Adrenal gland (tissue), 12 donors: ENCODE measurements around the gene TUB. TPM values are rescaled to one million over a fixed set of nuclear protein-coding genes. Genes with fewer than 3 reads are reported as not detected.

Experiments
- DNase-seq, 7 donors: peaks; one replicate each; pipeline ENCODE4 v3.0.0-alpha.2; 2019 to 2020
- H3K27ac ChIP-seq, 5 donors: fragments of 200-600 bp; sonication (generic) in 4 of 5; 1 replicate in 3 of 5; 2 replicates in 2 of 5; pipeline versions ENCODE4 v1.5.1 to v1.8.0; 2016 to 2020; ENCODE audit warnings: mild to moderate bottlenecking in 1 of 5
- H3K27me3 ChIP-seq: fragments of 200-600 bp; 2 replicates; pipeline ENCODE4 v1.8.0; 2021
- H3K36me3 ChIP-seq, 2 donors: fragments of 200-600 bp; replicated peaks in 1 of 2; 1 replicate in 1 of 2; 2 replicates in 1 of 2; pipeline versions ENCODE4 v1.5.1 to v1.8.0; 2018 to 2022
- H3K4me1 ChIP-seq, 2 donors: fragments of 200-600 bp; replicated peaks in 1 of 2; 1 replicate in 1 of 2; 2 replicates in 1 of 2; pipeline versions ENCODE4 v1.5.1 to v1.8.0; 2018 to 2021
- H3K4me3 ChIP-seq, 4 donors: fragments of 200-600 bp; sonication (generic) in 3 of 4; one replicate each; pipeline ENCODE4 v1.5.1; 2016 to 2018
- H3K9me3 ChIP-seq, 3 donors: fragments of 200-600 bp; sonication (generic) in 1 of 3; replicated peaks in 1 of 3; 1 replicate in 2 of 3; 2 replicates in 1 of 3; pipeline versions ENCODE4 v1.5.1 to v1.8.0; 2016 to 2021
- CTCF ChIP-seq, 6 experiments: fragments of 450-650 bp in 4 of 6; fragments of 200-600 bp in 2 of 6; sonication (generic) in 1 of 6; IDR thresholded peaks; 1 replicate in 5 of 6; 2 replicates in 1 of 6; pipeline versions ENCODE4 v1.5.1 to v1.8.0; 2016 to 2021; ENCODE audit warnings: antibody characterized with exemption in 6 of 6, mild to moderate bottlenecking in 2 of 6, moderate library complexity in 1 of 6
- POLR2A ChIP-seq, 2 donors: fragments of 450-650 bp; IDR thresholded peaks; one replicate each; pipeline ENCODE4 v1.6.1; 2017; ENCODE audit warnings: antibody characterized with exemption in 2 of 2, mild to moderate bottlenecking in 2 of 2, moderate library complexity in 1 of 2
- WGBS, 4 donors: extraction: QIAGEN DNeasy Blood & Tissue Kit in 2 of 4; methylation state at CpG; one replicate each; pipeline versions ENCODE4 v1.1.5 to v1.1.7; 2013 to 2017; 5-methylcytosine and 5-hydroxymethylcytosine counted together
- intact Hi-C, 2 donors: fragments of 100-400 bp; cut with DNase I; formaldehyde crosslinking; loops; one replicate each; pipeline versions ENCODE4 v1.14.1 to v1.15.0; 2022 to 2023
- polyA plus RNA-seq, 3 donors: library from polyadenylated mRNA; stranded (reverse); fragments of 200-250 nt in 2 of 3; fragments of 350-450 nt in 1 of 3; fragmentation: Illumina TruSeq in 1 of 3; extraction: RNeasy Lipid Tissue Mini Kit (QIAGEN cat#74804) in 1 of 3; gene quantifications; one replicate each; pipeline ENCODE4 v1.2.3, GENCODE V29; 2013 to 2014
- total RNA-seq, 9 donors: library from RNA; depleted of rRNA in 4 of 9; stranded (reverse); fragments of >200 nt in 4 of 9; fragments of 120-200 nt in 1 of 9; fragmentation: NEBNext Ultra II Directional in 1 of 9; extraction: Animal tissue kit (Norgen Biotek cat#: 25700) in 1 of 9; gene quantifications; one replicate each; pipeline versions ENCODE4 v1.1.0 to v1.2.4, GENCODE V29; 2013 to 2023
- donor health status: healthy with polysubstance abuse.
- donor health status: Bipolar disorder and iron deficiency.
- donor health status: DM: yes; HTN: yes; CAD: no.
- donor health status: DM: no; HTN: no; CAD: no.
- donor health status: DM: no; HTN: no; CAD: no.
- donor health status: DM: yes; HTN: yes; CAD: no.

TUB gene
- total and polyA plus RNA-seq, 12 donors, result 2.8 to 26.8 (median 12.0) TPM

- Histone ChIP-seq H3K27ac (no peak overlapping the region), H3K4me3 (no peak overlapping the region), H3K4me1 (no peaks in the 10 kb centered on the region), H3K27me3 (no peaks in the 10 kb centered on the region), H3K36me3 (peaks cover 0 to 32% of the 10 kb centered on the region in 2 donors), H3K9me3 (no peaks in the 10 kb centered on the region)
- no peak for DNase-seq
- 81 to 86% (median 83%) methylated on average over 3 of the region's 3 CpGs for WGBS, 4 donors
- intact Hi-C loops, result no loop called here
- TF ChIP-seq POLR2A (IDR thresholded peaks at IDR 0.05) (no peak), CTCF (IDR thresholded peaks at IDR 0.05) (no peak)
These were observed 24.7 kb downstream of the TUB start for GRCh38 chr11:8105666-8106065.

- Histone ChIP-seq H3K4me1 (no peaks in the 10 kb centered on the region), H3K4me3 (no peak overlapping the region), H3K9me3 (no peaks in the 10 kb centered on the region), H3K27ac (no peak overlapping the region), H3K27me3 (no peaks in the 10 kb centered on the region), H3K36me3 (peaks cover 0 to 22% of the 10 kb centered on the region in 2 donors)
- TF ChIP-seq POLR2A (IDR thresholded peaks at IDR 0.05), result no peak
- no peak for TF ChIP-seq CTCF (IDR thresholded peaks at IDR 0.05)
- WGBS, 4 donors, result 84 to 95% (median 91%) methylated on average over 2 of the region's 2 CpGs
- intact Hi-C loops, result no loop called here
- DNase-seq, result no peak
These were observed 25.7 kb downstream of the TUB start for GRCh38 chr11:8106679-8107078.

GRCh38 chr11:8107642-8108041 lies 26.6 kb downstream of the TUB start:
- Histone ChIP-seq H3K27ac (no peak overlapping the region), H3K27me3 (no peaks in the 10 kb centered on the region), H3K4me1 (no peaks in the 10 kb centered on the region), H3K9me3 (no peaks in the 10 kb centered on the region), H3K36me3 (peaks cover 0 to 17% of the 10 kb centered on the region in 2 donors), H3K4me3 (no peak overlapping the region)
- TF ChIP-seq CTCF (IDR thresholded peaks at IDR 0.05), result no peak
- TF ChIP-seq POLR2A (IDR thresholded peaks at IDR 0.05), result no peak
- intact Hi-C loops, result no loop called here
- no peak for DNase-seq
- 92 to 95% (median 93%) methylated on average over 5 of the region's 5 CpGs for WGBS, 4 donors

GRCh38 chr11:8108421-8108820 lies 27.4 kb downstream of the TUB start:
- intact Hi-C loops, result no loop called here
- H3K9me3 ChIP-seq, result no peaks in the 10 kb centered on the region
- TF ChIP-seq POLR2A (IDR thresholded peaks at IDR 0.05) (no peak), CTCF (IDR thresholded peaks at IDR 0.05) (no peak)
- H3K27ac ChIP-seq, result no peak overlapping the region
- H3K36me3 ChIP-seq, result peaks cover 0 to 16% of the 10 kb centered on the region in 2 donors
- no peak for DNase-seq
- 76 to 84% (median 77%) methylated on average over 2 of the region's 2 CpGs for WGBS, 4 donors
- no peak overlapping the region for H3K4me3 ChIP-seq
- H3K27me3 ChIP-seq, result no peaks in the 10 kb centered on the region
- H3K4me1 ChIP-seq, result no peaks in the 10 kb centered on the region
